ENCODE data around the gene CCDC187. TPM values are rescaled to one million over a fixed set of nuclear protein-coding genes. Genes with fewer than 3 reads are reported as not detected.

The CCDC187 gene
- total RNA-seq, 4 donors from 2014 or later: 0.40 to 1.1 (median 0.41) TPM; not detected in 1

DNA sequence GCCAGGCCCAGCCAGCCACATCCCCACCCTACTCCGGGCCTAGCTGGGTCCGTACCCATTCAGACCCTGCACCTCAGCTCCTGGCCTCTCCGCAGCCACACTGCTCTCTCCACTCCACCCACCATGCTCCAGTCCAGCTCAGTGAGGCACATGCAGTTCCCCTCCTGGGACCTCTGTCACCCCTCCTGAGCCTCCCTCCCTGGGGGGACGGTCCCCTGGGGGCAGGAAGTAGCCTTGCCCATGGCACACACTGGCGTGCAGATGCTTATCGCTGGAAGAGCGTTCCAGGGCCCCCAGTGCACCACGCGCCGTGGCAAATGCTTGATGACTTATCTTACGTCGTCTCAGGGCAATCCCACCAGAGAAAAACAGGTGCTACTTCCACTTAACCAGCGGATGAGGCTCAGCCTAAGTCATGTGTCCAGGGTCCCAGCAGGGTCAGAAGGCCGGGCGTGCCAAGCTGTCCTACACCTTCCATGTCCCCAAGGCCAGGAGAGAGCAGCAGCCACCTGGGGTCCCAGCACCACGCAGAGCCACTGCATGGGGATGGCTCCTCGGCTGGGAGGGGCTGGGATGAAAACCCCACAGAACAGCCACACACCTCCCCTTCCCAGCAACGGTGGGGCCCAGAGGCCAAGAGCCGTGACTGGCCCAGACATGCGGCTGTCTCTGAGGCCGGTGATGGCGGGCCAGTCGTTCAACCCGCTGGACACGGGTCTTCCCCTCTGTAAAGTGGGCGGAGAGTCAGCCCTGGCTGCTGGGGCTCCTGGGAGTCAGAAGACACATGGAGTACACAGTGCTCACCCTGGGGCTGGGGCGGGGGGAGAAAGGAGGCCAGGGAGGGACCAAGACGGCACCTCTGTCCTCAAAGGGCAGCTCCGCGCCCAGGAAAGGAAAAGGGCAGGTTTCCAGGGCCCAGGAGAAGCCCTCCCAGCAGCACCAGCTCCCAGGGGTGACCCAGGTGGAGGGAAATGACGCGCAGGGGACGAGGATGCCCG, 2.6 kb upstream of the CCDC187 start:
- intact Hi-C loops (cut with DNase I; ENCODE audit: low total_unique reads): no loop called here
- no peak for TF ChIP-seq EP300 (IDR thresholded peaks at IDR 0.05; ENCODE audit: low read depth)
- TF ChIP-seq POLR2A (IDR thresholded peaks at IDR 0.05): no peak
- no peak for TF ChIP-seq POLR2AphosphoS5 (IDR thresholded peaks at IDR 0.05)
- TF ChIP-seq, protein P1, sequence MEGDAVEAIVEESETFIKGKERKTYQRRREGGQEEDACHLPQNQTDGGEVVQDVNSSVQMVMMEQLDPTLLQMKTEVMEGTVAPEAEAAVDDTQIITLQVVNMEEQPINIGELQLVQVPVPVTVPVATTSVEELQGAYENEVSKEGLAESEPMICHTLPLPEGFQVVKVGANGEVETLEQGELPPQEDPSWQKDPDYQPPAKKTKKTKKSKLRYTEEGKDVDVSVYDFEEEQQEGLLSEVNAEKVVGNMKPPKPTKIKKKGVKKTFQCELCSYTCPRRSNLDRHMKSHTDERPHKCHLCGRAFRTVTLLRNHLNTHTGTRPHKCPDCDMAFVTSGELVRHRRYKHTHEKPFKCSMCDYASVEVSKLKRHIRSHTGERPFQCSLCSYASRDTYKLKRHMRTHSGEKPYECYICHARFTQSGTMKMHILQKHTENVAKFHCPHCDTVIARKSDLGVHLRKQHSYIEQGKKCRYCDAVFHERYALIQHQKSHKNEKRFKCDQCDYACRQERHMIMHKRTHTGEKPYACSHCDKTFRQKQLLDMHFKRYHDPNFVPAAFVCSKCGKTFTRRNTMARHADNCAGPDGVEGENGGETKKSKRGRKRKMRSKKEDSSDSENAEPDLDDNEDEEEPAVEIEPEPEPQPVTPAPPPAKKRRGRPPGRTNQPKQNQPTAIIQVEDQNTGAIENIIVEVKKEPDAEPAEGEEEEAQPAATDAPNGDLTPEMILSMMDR (IDR thresholded peaks at IDR 0.05): no peak
- WGBS, 2 donors (ENCODE audit: low coverage in 1 of 2): 16 to 37% methylated on average over 5 to 34 of the region's 34 CpGs
- no peaks in the 10 kb centered on the region for H3K9me3 ChIP-seq
- peaks cover 22% of the 10 kb centered on the region for H3K27me3 ChIP-seq
- H3K36me3 ChIP-seq: no peaks in the 10 kb centered on the region
- DNase-seq: no peak
- peaks cover 0 to 7% (median 0%) of the 10 kb centered on the region in 4 donors for H3K4me1 ChIP-seq
- H3K4me3 ChIP-seq: no peak overlapping the region
- in situ Hi-C loops (cut with MboI; ENCODE audit: low pct_ligation_motif_present in 1 of 4, low pct_unique_long_range_greater_than_20kb in 1 of 4, low sequenced_read_pairs in 3 of 4): no loop called here
- no peak overlapping the region for H3K27ac ChIP-seq

DNA sequence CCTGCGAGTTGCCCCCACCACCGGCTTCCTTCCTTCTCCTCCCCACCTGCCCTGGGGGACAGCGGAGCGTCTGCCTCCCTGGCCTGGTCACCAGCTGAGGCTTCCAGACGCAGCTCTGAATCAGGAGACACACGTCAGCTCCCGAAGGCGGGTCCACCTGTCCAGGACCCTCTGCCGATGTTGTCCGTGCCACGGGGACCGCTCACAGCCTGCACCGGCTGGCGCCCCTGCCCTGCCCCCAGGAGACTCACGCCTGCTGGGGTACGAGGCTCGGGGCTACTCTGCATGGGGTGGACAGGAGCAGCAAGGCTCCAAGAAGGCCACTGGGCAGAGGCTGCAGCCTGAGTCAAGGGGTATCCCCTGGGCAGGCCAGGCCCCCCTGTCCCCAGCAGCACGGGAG, 1.9 kb upstream of the CCDC187 start:
- H3K27me3 ChIP-seq: peaks cover 15% of the 10 kb centered on the region
- in situ Hi-C loops (cut with MboI; ENCODE audit: low pct_ligation_motif_present in 1 of 4, low pct_unique_long_range_greater_than_20kb in 1 of 4, low sequenced_read_pairs in 3 of 4): no loop called here
- H3K9me3 ChIP-seq: no peaks in the 10 kb centered on the region
- H3K4me3 ChIP-seq: no peak overlapping the region
- peaks cover 0 to 2% (median 0%) of the 10 kb centered on the region in 4 donors for H3K4me1 ChIP-seq
- WGBS, 2 donors (ENCODE audit: low coverage in 1 of 2): 60% methylated on average over 17 of the region's 18 CpGs; no CpG with 5 or more reads in 1 of the 2 donors
- TF ChIP-seq EP300 (IDR thresholded peaks at IDR 0.05; ENCODE audit: low read depth) (no peak), POLR2AphosphoS5 (IDR thresholded peaks at IDR 0.05) (no peak), POLR2A (IDR thresholded peaks at IDR 0.05) (no peak)
- TF ChIP-seq, protein P1 (IDR thresholded peaks at IDR 0.05): no peak
- intact Hi-C loops (cut with DNase I; ENCODE audit: low total_unique reads): no loop called here
- H3K27ac ChIP-seq: no peak overlapping the region
- no peak for DNase-seq
- H3K36me3 ChIP-seq: no peaks in the 10 kb centered on the region

DNA sequence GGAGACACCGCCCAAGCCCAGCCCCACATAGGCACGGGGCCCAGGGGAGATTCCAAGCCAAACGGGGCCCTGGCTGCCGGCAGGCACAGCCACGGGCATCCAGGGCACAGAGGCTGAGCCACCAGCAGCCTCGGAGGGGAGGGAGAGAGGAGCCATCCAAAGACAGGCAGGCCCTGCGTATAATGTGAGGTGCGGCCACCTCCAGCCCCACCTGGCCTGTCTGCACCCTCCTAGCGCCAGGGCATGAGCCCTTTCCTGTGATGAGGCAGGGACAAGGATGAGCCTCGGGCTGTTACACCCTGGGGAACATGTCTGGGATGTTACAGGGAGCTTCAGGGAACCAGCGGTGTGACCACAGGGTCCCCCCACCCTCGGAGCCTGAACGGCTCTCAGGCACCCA, 1.1 kb upstream of the CCDC187 start:
- 54% methylated on average over 12 of the region's 13 CpGs; no CpG with 5 or more reads in 1 of the 2 donors for WGBS, 2 donors (ENCODE audit: low coverage in 1 of 2)
- intact Hi-C loops (cut with DNase I; ENCODE audit: low total_unique reads) (no loop called here), in situ Hi-C loops (cut with MboI; ENCODE audit: low pct_ligation_motif_present in 1 of 4, low pct_unique_long_range_greater_than_20kb in 1 of 4, low sequenced_read_pairs in 3 of 4) (no loop called here)
- DNase-seq: no peak
- Histone ChIP-seq H3K36me3 (no peaks in the 10 kb centered on the region), H3K27ac (no peak overlapping the region), H3K4me1 (no peaks in the 10 kb centered on the region), H3K9me3 (no peaks in the 10 kb centered on the region), H3K4me3 (no peak overlapping the region), H3K27me3 (peaks cover 11% of the 10 kb centered on the region)
- TF ChIP-seq, protein P1 (IDR thresholded peaks at IDR 0.05): no peak
- TF ChIP-seq EP300 (IDR thresholded peaks at IDR 0.05; ENCODE audit: low read depth) (no peak), POLR2A (IDR thresholded peaks at IDR 0.05) (no peak), POLR2AphosphoS5 (IDR thresholded peaks at IDR 0.05) (no peak)

DNA sequence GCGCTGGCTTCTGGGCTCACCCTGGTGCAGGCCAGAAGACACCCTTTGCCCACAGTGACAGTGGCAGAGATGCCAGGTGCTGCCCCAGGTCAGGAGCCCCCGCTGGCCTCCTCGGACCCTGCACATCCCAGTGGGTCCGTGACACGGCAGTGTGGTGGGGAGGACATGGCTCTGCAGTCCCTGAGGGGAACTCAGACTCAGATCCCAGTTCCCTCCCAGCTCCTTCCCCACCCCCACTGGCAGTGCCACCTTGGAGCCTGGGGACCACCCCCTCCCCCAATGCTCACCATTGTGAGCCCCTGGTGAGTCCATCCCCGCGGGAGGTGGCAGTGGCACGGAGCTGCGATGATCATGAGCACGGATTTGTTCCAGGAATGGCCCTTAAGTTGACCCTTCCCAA, 562 bp upstream of the CCDC187 start:
- TF ChIP-seq POLR2A (IDR thresholded peaks at IDR 0.05) (no peak), EP300 (IDR thresholded peaks at IDR 0.05; ENCODE audit: low read depth) (no peak), POLR2AphosphoS5 (IDR thresholded peaks at IDR 0.05) (no peak)
- TF ChIP-seq, protein P1 (IDR thresholded peaks at IDR 0.05): no peak
- Histone ChIP-seq H3K4me3 (no peak overlapping the region), H3K27ac (no peak overlapping the region), H3K9me3 (no peaks in the 10 kb centered on the region), H3K4me1 (no peaks in the 10 kb centered on the region), H3K36me3 (no peaks in the 10 kb centered on the region), H3K27me3 (peaks cover 11% of the 10 kb centered on the region)
- in situ Hi-C loops (cut with MboI; ENCODE audit: low pct_ligation_motif_present in 1 of 4, low pct_unique_long_range_greater_than_20kb in 1 of 4, low sequenced_read_pairs in 3 of 4) (no loop called here), intact Hi-C loops (cut with DNase I; ENCODE audit: low total_unique reads) (no loop called here)
- no peak for DNase-seq
- WGBS, 2 donors (ENCODE audit: low coverage in 1 of 2): 88% methylated on average over 7 of the region's 10 CpGs; no CpG with 5 or more reads in 1 of the 2 donors

Measured in transverse colon (tissue), 4 donors.